Measurements from ENCODE around the gene KIAA0513. TPM values are rescaled to one million over a fixed set of nuclear protein-coding genes. Genes with fewer than 3 reads are reported as not detected.

The KIAA0513 gene
- total RNA-seq, 4 donors from 2014 or later = 14.8 to 43.4 (median 28.5) TPM

DNA sequence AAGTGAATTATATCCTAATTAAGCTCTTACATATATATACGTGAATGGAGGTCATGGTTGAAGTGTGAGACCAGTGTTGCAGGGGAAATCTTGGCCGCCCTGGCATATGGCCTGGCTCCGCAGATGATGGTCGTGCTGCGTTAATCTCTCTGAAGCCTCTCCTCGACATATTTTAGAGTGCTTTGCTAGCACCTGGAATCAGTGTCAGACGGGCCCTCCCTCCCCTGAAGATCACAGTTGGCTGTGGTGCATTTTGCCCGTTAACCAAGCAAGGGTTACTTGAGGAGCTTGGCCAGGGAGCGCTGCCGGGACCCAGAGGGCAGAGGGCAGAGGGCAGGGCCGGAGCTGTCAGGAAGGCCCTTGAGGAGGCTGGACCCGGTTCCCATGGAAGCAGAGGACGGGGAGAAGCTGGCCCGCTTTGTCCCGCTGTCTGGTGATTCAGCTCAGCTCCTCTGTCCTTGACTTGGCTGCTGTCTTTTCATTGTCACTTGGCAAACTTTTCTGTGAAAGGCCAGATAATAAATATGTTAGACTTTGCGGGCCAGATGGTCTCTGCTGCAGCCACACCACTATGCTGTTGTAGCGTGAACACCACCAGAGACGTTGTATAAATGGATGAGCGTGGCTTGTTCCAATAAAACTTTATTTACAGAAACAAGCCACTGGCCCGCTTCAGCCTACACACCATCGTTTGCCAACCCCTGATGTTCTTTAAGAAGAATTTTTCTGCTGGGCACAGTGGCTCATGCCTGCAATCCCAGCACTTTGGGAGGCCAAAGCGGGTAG is 52.4 kb downstream of the KIAA0513 start:
- WGBS, 2 donors (ENCODE audit: low coverage in 1 of 2) = 82 to 88% methylated on average over 13 to 18 of the region's 22 CpGs
- no peaks in the 10 kb centered on the region for H3K4me1 ChIP-seq
- ATAC-seq = no peak
- H3K36me3 ChIP-seq = peaks cover 0 to 73% of the 10 kb centered on the region in 2 donors
- no peak overlapping the region for H3K4me3 ChIP-seq
- TF ChIP-seq EP300 (IDR thresholded peaks at IDR 0.05) = no peak
- TF ChIP-seq POLR2A (IDR thresholded peaks at IDR 0.05) = no peak
- TF ChIP-seq, protein P1, sequence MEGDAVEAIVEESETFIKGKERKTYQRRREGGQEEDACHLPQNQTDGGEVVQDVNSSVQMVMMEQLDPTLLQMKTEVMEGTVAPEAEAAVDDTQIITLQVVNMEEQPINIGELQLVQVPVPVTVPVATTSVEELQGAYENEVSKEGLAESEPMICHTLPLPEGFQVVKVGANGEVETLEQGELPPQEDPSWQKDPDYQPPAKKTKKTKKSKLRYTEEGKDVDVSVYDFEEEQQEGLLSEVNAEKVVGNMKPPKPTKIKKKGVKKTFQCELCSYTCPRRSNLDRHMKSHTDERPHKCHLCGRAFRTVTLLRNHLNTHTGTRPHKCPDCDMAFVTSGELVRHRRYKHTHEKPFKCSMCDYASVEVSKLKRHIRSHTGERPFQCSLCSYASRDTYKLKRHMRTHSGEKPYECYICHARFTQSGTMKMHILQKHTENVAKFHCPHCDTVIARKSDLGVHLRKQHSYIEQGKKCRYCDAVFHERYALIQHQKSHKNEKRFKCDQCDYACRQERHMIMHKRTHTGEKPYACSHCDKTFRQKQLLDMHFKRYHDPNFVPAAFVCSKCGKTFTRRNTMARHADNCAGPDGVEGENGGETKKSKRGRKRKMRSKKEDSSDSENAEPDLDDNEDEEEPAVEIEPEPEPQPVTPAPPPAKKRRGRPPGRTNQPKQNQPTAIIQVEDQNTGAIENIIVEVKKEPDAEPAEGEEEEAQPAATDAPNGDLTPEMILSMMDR (IDR thresholded peaks at IDR 0.05) = no peak
- TF ChIP-seq POLR2AphosphoS5 (IDR thresholded peaks at IDR 0.05) = no peak
- H3K27ac ChIP-seq = no peak overlapping the region
- no peaks in the 10 kb centered on the region for H3K27me3 ChIP-seq
- no peaks in the 10 kb centered on the region for H3K9me3 ChIP-seq

DNA sequence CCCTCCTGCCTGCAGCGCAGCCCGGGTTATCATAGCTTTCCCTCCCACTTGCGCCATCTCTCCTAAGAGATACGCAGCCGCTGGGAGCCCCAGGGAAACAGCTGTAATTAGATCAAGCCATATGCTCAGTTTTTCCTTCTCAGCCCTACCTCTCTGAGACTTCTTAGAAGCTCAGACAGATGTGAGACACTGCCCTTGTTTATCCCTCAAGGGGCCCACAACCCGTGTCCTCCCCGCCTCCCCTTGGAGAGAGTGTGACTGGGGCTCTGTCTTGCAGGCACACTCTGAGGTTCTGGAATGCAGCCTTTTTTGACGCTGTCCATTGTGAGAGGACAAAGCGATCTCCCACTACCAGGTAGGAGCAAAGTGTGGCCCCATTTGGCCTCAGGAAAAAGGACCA is 53.4 kb downstream of the KIAA0513 start:
- 94 to 100% methylated on average over 1 to 7 of the region's 9 CpGs for WGBS, 2 donors (ENCODE audit: low coverage in 1 of 2)
- Histone ChIP-seq H3K27me3 (no peaks in the 10 kb centered on the region), H3K9me3 (no peaks in the 10 kb centered on the region), H3K4me1 (no peaks in the 10 kb centered on the region), H3K4me3 (no peak overlapping the region), H3K36me3 (peaks cover 0 to 66% of the 10 kb centered on the region in 2 donors), H3K27ac (no peak overlapping the region)
- no peak for TF ChIP-seq POLR2AphosphoS5 (IDR thresholded peaks at IDR 0.05)
- TF ChIP-seq POLR2A (IDR thresholded peaks at IDR 0.05) = no peak
- no peak for TF ChIP-seq EP300 (IDR thresholded peaks at IDR 0.05)
- TF ChIP-seq, protein P1 (IDR thresholded peaks at IDR 0.05) = no peak
- no peak for ATAC-seq

DNA sequence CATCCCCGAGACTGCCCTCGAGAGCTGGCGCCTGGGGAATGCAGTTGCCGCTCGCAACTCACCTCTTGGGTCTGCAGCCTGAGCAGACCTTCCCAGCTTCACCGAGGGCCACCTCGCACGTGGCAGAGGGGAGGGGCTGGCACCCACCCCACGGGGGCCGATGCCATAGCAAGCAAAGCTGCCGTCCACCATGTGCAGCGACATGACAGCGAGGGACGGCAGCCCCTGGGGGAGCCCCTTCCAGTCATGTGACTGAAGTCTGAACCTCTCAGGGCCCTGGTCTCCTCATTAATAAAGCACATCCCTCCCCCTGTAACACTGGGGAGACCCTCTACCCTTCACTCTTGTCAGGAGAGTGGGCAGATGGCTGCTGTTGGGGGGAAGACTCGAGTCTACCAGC is 54.2 kb downstream of the KIAA0513 start:
- H3K4me1 ChIP-seq = peaks cover 0 to 5% (median 0%) of the 10 kb centered on the region in 3 donors
- TF ChIP-seq POLR2AphosphoS5 (IDR thresholded peaks at IDR 0.05) (no peak), POLR2A (IDR thresholded peaks at IDR 0.05) (no peak), EP300 (IDR thresholded peaks at IDR 0.05) (no peak)
- H3K27ac ChIP-seq = no peak overlapping the region
- H3K27me3 ChIP-seq = no peaks in the 10 kb centered on the region
- ATAC-seq = no peak
- peaks cover 0 to 63% of the 10 kb centered on the region in 2 donors for H3K36me3 ChIP-seq
- H3K9me3 ChIP-seq = no peaks in the 10 kb centered on the region
- 20 to 60% methylated on average over 1 of the region's 15 CpGs for WGBS, 2 donors (ENCODE audit: low coverage in 1 of 2)
- no peak overlapping the region for H3K4me3 ChIP-seq

DNA sequence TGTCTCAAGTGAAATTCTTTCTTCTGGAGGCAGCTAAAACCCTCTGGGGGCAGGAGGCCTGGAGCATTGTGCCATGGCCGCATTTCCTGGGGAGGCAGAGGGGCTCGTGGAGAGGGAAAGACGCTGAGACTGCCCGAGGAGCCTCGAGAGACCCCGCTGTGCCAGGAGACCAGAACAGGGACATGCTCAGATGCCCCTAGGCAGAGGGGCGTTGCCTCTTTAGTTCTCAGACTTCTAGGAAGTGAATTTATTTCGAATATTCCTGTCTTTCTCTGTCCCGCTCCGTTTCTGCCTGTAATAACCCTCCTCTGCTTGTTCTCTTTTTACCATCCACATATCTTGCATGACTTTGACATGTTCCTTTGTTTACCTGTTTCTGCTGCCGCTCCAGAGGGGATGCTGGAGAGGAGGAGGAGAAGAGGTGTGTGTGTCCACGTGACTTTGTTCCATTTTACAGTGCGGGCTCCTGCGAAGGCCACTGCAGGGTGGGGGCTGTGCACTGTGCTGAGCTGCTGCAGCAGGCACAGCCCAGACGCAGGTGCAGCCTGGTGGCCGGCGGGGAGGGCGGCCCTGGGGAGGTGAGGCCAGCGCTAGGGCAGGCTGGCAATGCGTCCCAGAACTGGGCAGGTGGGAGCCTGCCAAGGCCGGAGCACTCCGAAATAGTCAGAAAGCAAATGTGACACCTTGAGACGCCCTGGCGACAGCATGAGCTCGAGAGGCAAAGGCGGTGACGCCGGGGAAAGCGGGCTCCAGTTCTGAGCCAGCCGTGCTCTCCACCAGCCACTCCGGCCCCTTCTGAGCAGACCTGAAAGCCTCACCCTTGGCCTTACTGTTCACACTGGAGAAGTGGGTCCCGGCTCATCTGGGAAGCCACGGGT is 54.8 kb downstream of the KIAA0513 start:
- no peaks in the 10 kb centered on the region for H3K27me3 ChIP-seq
- H3K27ac ChIP-seq = no peak overlapping the region
- TF ChIP-seq, protein P1 (IDR thresholded peaks at IDR 0.05) = no peak
- TF ChIP-seq POLR2AphosphoS5 (IDR thresholded peaks at IDR 0.05) = no peak
- no peak for TF ChIP-seq POLR2A (IDR thresholded peaks at IDR 0.05)
- no peak for TF ChIP-seq EP300 (IDR thresholded peaks at IDR 0.05)
- H3K36me3 ChIP-seq = peaks cover 0 to 63% of the 10 kb centered on the region in 2 donors
- no peak overlapping the region for H3K4me3 ChIP-seq
- 65 to 66% methylated on average over 5 to 8 of the region's 33 CpGs for WGBS, 2 donors (ENCODE audit: low coverage in 1 of 2)
- no peaks in the 10 kb centered on the region for H3K9me3 ChIP-seq
- H3K4me1 ChIP-seq = peaks cover 0 to 7% (median 0%) of the 10 kb centered on the region in 3 donors
- ATAC-seq = no peak

DNA sequence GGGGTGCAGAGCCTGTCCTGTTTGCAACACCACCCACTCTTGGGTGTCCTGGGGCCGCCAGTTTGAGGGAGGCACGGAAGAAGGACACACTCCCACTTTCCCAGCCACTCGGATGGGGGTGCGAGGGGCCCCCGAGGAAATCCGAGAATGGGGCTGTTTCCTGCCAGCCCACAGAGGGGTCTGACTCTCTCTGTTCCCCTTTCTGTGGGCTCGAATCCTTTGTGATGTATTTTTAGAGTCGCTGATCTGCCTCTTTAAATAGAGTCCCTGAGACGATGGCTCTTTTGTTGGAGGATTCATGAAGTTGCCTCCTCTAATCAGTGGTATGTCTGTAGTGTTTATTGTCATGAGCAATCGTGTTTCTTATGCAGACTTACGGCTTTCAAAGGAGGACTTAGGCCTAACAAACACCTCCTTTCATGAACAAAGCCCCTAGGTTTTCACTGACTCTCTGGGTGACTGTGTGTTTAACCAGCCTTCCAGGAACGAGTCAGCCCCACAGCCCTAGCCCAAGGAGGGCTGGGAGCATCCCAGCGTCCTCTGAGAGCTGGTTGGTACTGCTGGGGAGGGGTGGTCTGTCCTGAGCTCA is 55.5 kb downstream of the KIAA0513 start:
- Histone ChIP-seq H3K36me3 (peaks cover 0 to 61% of the 10 kb centered on the region in 2 donors), H3K27me3 (no peaks in the 10 kb centered on the region), H3K9me3 (no peaks in the 10 kb centered on the region), H3K27ac (no peak overlapping the region), H3K4me3 (no peak overlapping the region), H3K4me1 (peaks cover 0 to 7% (median 0%) of the 10 kb centered on the region in 3 donors)
- ATAC-seq = no peak
- WGBS, 2 donors (ENCODE audit: low coverage in 1 of 2) = 67 to 70% methylated on average over 3 to 5 of the region's 13 CpGs
- TF ChIP-seq POLR2A (IDR thresholded peaks at IDR 0.05) (no peak), POLR2AphosphoS5 (IDR thresholded peaks at IDR 0.05) (no peak), EP300 (IDR thresholded peaks at IDR 0.05) (no peak)
- TF ChIP-seq, protein P1 (IDR thresholded peaks at IDR 0.05) = no peak
